ENCODE measurements around the gene PPP1R15B. TPM values are rescaled to one million over a fixed set of nuclear protein-coding genes. Genes with fewer than 3 reads are reported as not detected.

Gene PPP1R15B
- total RNA-seq, 1 experiment from 2014 or later = 69.3 TPM

- TF ChIP-seq CBX3 (IDR thresholded peaks at IDR 0.05; ENCODE audit: low read depth) (no peak), SRF (IDR thresholded peaks at IDR 0.05; ENCODE audit: low read depth) (no peak), RAD21 (IDR thresholded peaks at IDR 0.05; ENCODE audit: low read depth) (no peak), EZH2phosphoT487 (IDR thresholded peaks at IDR 0.05; ENCODE audit: borderline replicate concordance) (no peak), ZNF274 (IDR thresholded peaks at IDR 0.05; ENCODE audit: low read depth, low read length) (no peak), SP1 (IDR thresholded peaks at IDR 0.05; ENCODE audit: low read depth) (no peak), EGR1 (IDR thresholded peaks at IDR 0.05; ENCODE audit: low read depth) (no peak), CEBPB (IDR thresholded peaks at IDR 0.05; ENCODE audit: low read depth) (no peak), YY1 (IDR thresholded peaks at IDR 0.05; ENCODE audit: extremely low read depth, insufficient replicate concordance, low read depth, low read length) (no peak), POLR2A (IDR thresholded peaks at IDR 0.05; ENCODE audit: borderline replicate concordance, extremely low read depth, insufficient read depth, insufficient read length) (no peak), REST (IDR thresholded peaks at IDR 0.05; ENCODE audit: low read depth) (no peak), ATF3 (IDR thresholded peaks at IDR 0.05) (no peak), SIN3A (IDR thresholded peaks at IDR 0.05; ENCODE audit: low read depth) (no peak)
- no TSS peak for BruUV-seq (replicated peaks)
- Histone ChIP-seq H2AFZ (ENCODE audit: low read depth, low read length, poor library complexity, severe bottlenecking) (no peak overlapping the region), H3K9me2 (ENCODE audit: insufficient read depth) (no peaks in the 10 kb centered on the region), H3K9me3 (ENCODE audit: control insufficient read depth in 1 of 2, insufficient read depth in 1 of 2, low read depth in 1 of 2, low read length in 2 of 2) (no peaks in the 10 kb centered on the region), H3K9ac (ENCODE audit: low read length) (no peak overlapping the region), H3K27ac (ENCODE audit: low read depth, low read length) (no peak overlapping the region), H3K4me2 (ENCODE audit: low read length) (no peak overlapping the region), H3K36me3 (ENCODE audit: control insufficient read depth in 1 of 2, insufficient read depth in 2 of 2, low read length in 2 of 2) (peaks cover 0 to 2% of the 10 kb centered on the region in 2 experiments; a peak in 2 of 4 replicates), H3K4me3 (replicated peaks in 1 of 2; ENCODE audit: low read depth in 1 of 2, low read length in 2 of 2) (no peak overlapping the region), H4K20me1 (ENCODE audit: insufficient read depth) (no peaks in the 10 kb centered on the region), H3K4me1 (ENCODE audit: control insufficient read depth in 1 of 2, insufficient read depth in 2 of 2, low read length in 2 of 2) (peaks cover 13 to 23% of the 10 kb centered on the region in 2 experiments), H3K79me2 (ENCODE audit: insufficient read depth, low read length) (no peaks in the 10 kb centered on the region), H3K27me3 (ENCODE audit: insufficient read depth, low read length) (no peaks in the 10 kb centered on the region)
- ChIA-PET POLR2A (no interaction called here), CTCF (interaction anchor here (1.6 to 2.7 kb wide), 2 partner anchors 13 to 59 kb away, joined by 7 to 11 read pairs; no protein-coding TSS in a partner anchor), RAD21 (ENCODE audit: low non-redundant PET in 1 of 2, low total read pairs in 2 of 2, uncharacterized antibody in 2 of 2, unreplicated experiment in 2 of 2) (no interaction called here)
- ATAC-seq (no peak), DNase-seq (ENCODE audit: low read depth, low spot score) (no peak)
- intact Hi-C loops (cut with micrococcal nuclease) = no loop called here
Observed at GRCh38 chr1:204443871-204444581, 32.4 kb upstream of the PPP1R15B start.

Data from HCT116 (cell line).